GM10248 (cell line): Measurements from ENCODE around the gene MED27.

Source experiments
- CTCF ChIA-PET: fragments of 300-600 bp; sonication (Branson Sonifier 250); formaldehyde crosslinking; extraction: SDS; loops from one replicate; lab custom pipeline; 2021; ENCODE audit warnings: antibody characterized with exemption; lab: Yijun Ruan, JAX
- POLR2A ChIA-PET: fragments of 350-650 bp; sonication (Branson Sonifier 250); formaldehyde crosslinking; extraction: SDS; loops from one replicate; lab custom pipeline; 2020; ENCODE audit warnings: antibody characterized with exemption; lab: Yijun Ruan, JAX
- DNase-seq: peaks from one replicate; pipeline ENCODE4 v3.0.0; 2012; ENCODE audit errors: extremely low spot score
- CTCF ChIP-seq: IDR thresholded peaks from 2 replicates; pipeline ENCODE4 v1.5.1; 2012; ENCODE audit warnings: mild to moderate bottlenecking, low read depth; ENCODE audit errors: extremely low read depth, missing control alignments, control extremely low read depth

The MED27 gene

DNA sequence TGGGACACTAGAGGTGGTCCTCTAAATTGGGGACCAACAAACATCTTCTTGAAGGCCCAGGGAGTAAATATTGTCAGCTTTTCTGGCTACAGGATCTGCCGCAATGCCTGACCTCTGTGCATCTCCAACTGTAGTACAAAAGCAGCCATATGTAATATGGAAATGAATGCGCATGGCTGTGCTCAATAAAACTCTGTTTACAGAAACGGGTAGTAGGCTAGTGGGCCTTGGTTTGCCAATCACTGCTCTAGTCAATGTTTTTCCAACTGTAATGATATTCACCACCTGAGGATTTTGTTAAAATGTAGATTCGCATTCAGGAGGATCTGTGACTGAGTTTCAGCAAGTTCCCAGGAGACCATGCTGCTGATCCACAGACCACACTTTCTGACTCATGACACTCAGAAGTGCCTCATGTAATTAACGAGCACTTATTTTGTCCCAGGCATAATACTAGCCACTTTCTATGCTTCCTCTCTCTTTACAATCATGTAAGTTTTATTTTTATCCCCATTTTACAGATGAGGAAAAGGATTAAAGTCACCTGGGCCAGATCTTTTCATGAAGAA is 96.9 kb downstream of the MED27 start:
- ChIA-PET CTCF (interaction anchor here (1.6 kb wide), 1 partner anchor 10 kb away, joined by 4 read pairs; no protein-coding TSS in a partner anchor), POLR2A (interaction anchor here (0.6 kb wide), 1 partner anchor 854 kb away, joined by 3 read pairs; no protein-coding TSS in a partner anchor)
- no peak for DNase-seq
- TF ChIP-seq CTCF: no peak

DNA sequence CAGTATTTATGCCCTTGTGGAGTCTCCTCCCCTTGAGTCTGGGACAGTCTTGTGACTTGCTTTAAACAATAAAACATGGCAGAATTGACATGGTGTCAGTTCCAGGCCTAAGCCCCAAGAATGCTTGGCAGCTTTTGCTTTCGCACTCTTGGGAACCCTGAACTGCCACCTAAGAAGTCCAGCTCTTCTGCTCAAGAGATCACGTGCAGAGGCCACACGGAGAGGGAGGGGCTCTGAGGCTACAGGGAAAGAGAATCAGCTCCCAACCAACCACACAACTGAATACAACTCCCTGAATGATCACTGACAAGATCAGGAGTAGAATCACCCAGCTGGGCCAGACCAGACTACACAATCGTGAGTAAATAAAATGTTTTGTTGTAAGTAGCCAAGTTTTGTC is 97.6 kb downstream of the MED27 start:
- POLR2A ChIA-PET: interaction anchor here (0.6 kb wide), 1 partner anchor 853 kb away, joined by 3 read pairs; no protein-coding TSS in a partner anchor
- DNase-seq: no peak
- no peak for TF ChIP-seq CTCF
- CTCF ChIA-PET: interaction anchor here (0.6 to 1.6 kb wide), 2 partner anchors 10 to 223 kb away, joined by 3 to 4 read pairs; no protein-coding TSS in a partner anchor

DNA sequence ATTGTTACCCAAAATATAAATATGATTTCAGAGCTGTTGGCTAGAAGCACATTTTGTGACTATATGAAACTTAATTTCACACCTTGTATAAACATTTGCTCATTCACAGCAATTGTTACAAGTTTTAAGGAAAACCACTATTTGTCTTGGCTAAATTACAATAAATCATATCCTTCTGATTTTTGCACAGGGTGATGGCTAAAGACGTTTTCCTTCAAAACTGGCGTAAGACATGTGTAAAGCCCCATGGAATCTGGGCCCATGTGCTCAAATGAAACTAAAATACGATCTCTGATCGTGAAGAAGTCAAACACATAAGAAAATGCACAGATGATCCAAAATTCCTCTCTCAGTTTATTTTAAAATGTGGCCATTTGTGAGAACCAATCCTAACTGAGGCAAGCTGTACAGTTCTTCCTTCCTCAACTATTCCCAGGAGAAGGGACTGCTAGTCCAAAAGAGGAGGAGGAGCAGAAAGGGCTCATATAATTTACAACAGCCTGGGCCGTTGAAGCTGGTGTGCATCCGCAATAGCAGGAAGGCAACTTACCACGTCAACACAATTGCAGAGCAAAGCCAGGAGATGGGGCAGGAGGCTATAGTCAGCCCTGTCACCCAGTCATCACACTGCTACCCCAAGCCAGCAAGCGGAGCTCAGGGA is 98.4 kb downstream of the MED27 start:
- CTCF ChIA-PET: interaction anchor here (0.6 kb wide), 1 partner anchor 222 kb away, joined by 3 read pairs; no protein-coding TSS in a partner anchor
- no peak for DNase-seq

GRCh38 chr9:131980267-131981016 is 99.2 kb downstream of the MED27 start:
- ChIA-PET POLR2A (no interaction called here), CTCF (no interaction called here)
- no peak for DNase-seq
- TF ChIP-seq CTCF: no peak

More for the DNA sequence above, 98.4 kb downstream of the MED27 start:
- TF ChIP-seq CTCF: no peak
- POLR2A ChIA-PET: no interaction called here

DNA sequence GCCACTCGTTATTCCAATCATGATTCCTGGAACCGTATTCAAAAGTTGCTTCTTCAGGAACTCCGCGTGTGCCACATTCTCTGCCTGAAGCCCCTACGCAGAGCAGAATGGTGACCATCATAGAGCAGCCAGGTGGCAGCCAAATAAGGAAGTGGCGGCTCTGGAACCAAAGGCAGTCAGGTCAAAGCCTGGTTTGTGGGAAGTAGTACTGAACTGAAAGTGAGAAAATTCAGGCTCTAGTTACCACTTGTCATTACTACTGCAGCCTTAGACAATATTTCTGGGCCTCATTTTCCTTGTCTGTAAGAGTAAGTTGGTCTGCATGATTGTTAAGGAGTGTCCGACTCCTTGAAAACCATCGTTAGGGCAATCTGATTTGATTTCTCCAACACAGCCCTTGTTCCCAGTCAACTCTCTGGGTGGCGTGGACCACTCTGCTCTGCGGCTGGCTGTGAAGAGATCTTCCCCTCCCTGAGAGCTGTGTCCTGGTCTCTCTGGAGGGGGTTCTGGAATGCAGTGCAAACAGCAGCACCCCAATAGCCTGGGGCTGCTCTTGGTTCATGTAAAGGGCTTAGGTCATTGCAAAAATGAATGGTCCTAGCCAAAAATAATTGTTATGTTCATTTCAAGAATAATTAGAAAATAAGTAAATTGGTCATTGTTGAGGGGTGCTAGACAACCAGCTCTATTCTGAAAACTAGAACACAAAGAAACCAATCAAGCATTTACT is 102.4 kb downstream of the MED27 start:
- ChIA-PET CTCF (no interaction called here), POLR2A (no interaction called here)
- no peak for TF ChIP-seq CTCF
- peak; percentile 24 for DNase-seq
